SU-DHL-6 (cell line): ENCODE results near the gene R3HDML.

ENCODE experiments used
- H2AFZ ChIP-seq: fragments of 200-600 bp; sonication (generic); 2 replicates; pipeline ENCODE4 v1.6.1; 2014; ENCODE audit warnings: low read depth, mild to moderate bottlenecking, moderate library complexity, mixed read lengths, antibody characterized with exemption, low read length; ENCODE audit not compliant: severe bottlenecking
- H3F3A ChIP-seq: fragments of 200-600 bp; shearing (Covaris generic); 2 replicates; pipeline ENCODE4 v1.6.0; 2016; ENCODE audit warnings: antibody characterized with exemption, mild to moderate bottlenecking; ENCODE audit not compliant: insufficient read depth
- H3K27ac ChIP-seq: fragments of 200-600 bp; sonication (generic); 2 replicates; pipeline ENCODE4 v1.5.1; 2016; ENCODE audit warnings: low read depth, mild to moderate bottlenecking, low read length, moderate library complexity, mixed read lengths
- H3K27me3 ChIP-seq: fragments of 200-600 bp; sonication (generic), shearing (Covaris generic); 2 replicates; pipeline ENCODE4 v1.6.0; 2014; ENCODE audit warnings: mild to moderate bottlenecking, low read length
- H3K36me3 ChIP-seq: fragments of 200-600 bp; sonication (generic); 2 replicates; pipeline ENCODE4 v1.6.1; 2014; ENCODE audit warnings: mild to moderate bottlenecking, low read length, mixed read lengths
- H3K4me2 ChIP-seq: fragments of 300-600, 200-600 bp; shearing (Covaris generic), sonication (generic); 2 replicates; pipeline ENCODE4 v1.6.0; 2014; ENCODE audit warnings: low read length, low read depth, mild to moderate bottlenecking; ENCODE audit not compliant: poor library complexity, severe bottlenecking
- H3K4me3 ChIP-seq: fragments of 200-600 bp; sonication (generic); 2 replicates; pipeline ENCODE4 v1.5.1; 2014; ENCODE audit warnings: antibody characterized with exemption, low read length, mild to moderate bottlenecking, mixed read lengths; ENCODE audit not compliant: insufficient read depth, poor library complexity, severe bottlenecking
- H3K79me2 ChIP-seq: fragments of 200-600 bp; sonication (generic); 2 replicates; pipeline ENCODE4 v1.6.1; 2014; ENCODE audit warnings: mild to moderate bottlenecking, low read length, moderate library complexity; ENCODE audit not compliant: insufficient read depth
- H3K9ac ChIP-seq: fragments of 200-600 bp; sonication (generic); 2 replicates; pipeline ENCODE4 v1.7.0; 2014; ENCODE audit warnings: mild to moderate bottlenecking, low read length
- H3K9me2 ChIP-seq: fragments of 200-600 bp; sonication (generic); replicated peaks from 2 replicates; pipeline ENCODE4 v1.6.1; 2014; ENCODE audit warnings: low read length; ENCODE audit not compliant: insufficient read depth
- H3K9me3 ChIP-seq: fragments of 200-600 bp; sonication (generic); 2 replicates; pipeline ENCODE4 v1.6.1; 2014; ENCODE audit warnings: low read length, mixed read lengths; ENCODE audit not compliant: insufficient read depth
- H4K20me1 ChIP-seq: fragments of 200-600 bp; sonication (generic); 2 replicates; pipeline ENCODE4 v1.6.1; 2014; ENCODE audit warnings: low read depth, mild to moderate bottlenecking, antibody characterized with exemption, low read length, moderate library complexity, mixed read lengths
- EZH2phosphoT487 ChIP-seq: fragments of 200-600 bp; sonication (generic), shearing (Covaris generic); conservative IDR thresholded peaks from 2 replicates; pipeline ENCODE4 v1.6.1; 2018; ENCODE audit warnings: mild to moderate bottlenecking, antibody characterized with exemption, low read length, moderate library complexity, mixed read lengths
- TF ChIP-seq, protein P1 (sequence below): fragments of 200-600 bp; sonication (generic); IDR thresholded peaks from one replicate; pipeline ENCODE4 v1.5.1; 2017; ENCODE audit warnings: antibody characterized with exemption, mild to moderate bottlenecking, low read length, moderate library complexity; ENCODE audit not compliant: insufficient read depth, poor library complexity, severe bottlenecking

R3HDML gene

DNA sequence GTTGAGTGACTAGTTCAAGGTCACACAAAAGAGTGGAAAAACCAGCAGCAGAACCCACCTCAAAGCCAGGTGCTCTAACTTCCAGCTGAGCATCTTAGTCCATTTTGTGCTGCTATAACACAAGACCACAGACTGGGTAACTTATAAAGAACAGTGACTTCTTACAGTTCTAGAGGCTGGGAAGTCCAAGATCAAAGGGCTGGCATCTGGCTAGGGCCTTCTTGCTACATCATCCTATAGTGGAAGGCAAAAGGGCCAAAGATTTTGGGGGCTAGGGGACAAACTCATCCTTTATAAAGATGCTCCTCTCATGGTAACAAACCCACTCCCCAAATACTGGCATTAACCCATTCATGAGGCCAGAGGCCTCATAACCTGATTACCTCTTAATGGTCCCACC lies 35.6 kb upstream of the R3HDML start:
- Histone ChIP-seq H3K9me3 (no peaks in the 10 kb centered on the region), H3F3A (no peaks in the 10 kb centered on the region), H3K27ac (no peak overlapping the region), H3K4me2 (no peak overlapping the region), H3K36me3 (no peaks in the 10 kb centered on the region), H2AFZ (no peak overlapping the region), H3K9me2 (no peaks in the 10 kb centered on the region), H3K9ac (no peak overlapping the region), H4K20me1 (no peaks in the 10 kb centered on the region), H3K4me3 (no peak overlapping the region), H3K79me2 (no peaks in the 10 kb centered on the region), H3K27me3 (no peaks in the 10 kb centered on the region)
- no peak for TF ChIP-seq EZH2phosphoT487
- TF ChIP-seq, protein P1, sequence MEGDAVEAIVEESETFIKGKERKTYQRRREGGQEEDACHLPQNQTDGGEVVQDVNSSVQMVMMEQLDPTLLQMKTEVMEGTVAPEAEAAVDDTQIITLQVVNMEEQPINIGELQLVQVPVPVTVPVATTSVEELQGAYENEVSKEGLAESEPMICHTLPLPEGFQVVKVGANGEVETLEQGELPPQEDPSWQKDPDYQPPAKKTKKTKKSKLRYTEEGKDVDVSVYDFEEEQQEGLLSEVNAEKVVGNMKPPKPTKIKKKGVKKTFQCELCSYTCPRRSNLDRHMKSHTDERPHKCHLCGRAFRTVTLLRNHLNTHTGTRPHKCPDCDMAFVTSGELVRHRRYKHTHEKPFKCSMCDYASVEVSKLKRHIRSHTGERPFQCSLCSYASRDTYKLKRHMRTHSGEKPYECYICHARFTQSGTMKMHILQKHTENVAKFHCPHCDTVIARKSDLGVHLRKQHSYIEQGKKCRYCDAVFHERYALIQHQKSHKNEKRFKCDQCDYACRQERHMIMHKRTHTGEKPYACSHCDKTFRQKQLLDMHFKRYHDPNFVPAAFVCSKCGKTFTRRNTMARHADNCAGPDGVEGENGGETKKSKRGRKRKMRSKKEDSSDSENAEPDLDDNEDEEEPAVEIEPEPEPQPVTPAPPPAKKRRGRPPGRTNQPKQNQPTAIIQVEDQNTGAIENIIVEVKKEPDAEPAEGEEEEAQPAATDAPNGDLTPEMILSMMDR = no peak

DNA sequence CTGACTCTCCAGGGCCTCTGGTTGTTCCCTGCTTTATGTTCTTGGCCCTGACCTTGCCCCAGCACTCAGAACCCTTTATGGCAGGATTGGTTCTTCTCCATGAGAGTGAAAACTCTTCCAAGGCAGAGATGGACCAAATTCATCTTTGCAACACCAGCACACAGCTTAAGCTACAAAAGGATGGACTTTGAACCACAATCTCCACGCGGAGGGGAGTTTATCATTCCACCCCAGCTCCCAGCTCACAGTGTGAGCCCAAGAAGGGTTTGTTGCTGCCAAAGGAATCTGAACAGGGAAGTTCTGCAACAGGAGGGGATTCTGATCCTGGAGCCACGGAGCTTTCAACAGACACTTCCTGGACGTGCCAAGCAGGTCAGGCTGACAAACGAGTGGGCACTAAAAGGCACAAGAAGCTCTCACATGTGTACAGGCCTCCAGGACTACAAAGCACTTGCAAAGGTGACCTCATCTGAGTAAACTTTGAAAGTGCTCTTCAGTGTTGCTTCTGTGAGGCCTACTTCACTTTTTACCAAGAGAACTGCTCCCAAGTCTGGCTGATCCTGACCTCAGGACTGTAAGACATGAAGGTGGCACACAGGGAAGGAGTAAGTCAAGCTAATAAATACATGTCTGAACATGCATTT lies 34.7 kb upstream of the R3HDML start:
- no peaks in the 10 kb centered on the region for H3F3A ChIP-seq
- H3K27me3 ChIP-seq = no peaks in the 10 kb centered on the region
- H3K79me2 ChIP-seq = no peaks in the 10 kb centered on the region
- no peaks in the 10 kb centered on the region for H4K20me1 ChIP-seq
- H3K27ac ChIP-seq = no peak overlapping the region
- H3K9me2 ChIP-seq = no peaks in the 10 kb centered on the region
- no peaks in the 10 kb centered on the region for H3K36me3 ChIP-seq
- TF ChIP-seq EZH2phosphoT487 = no peak
- TF ChIP-seq, protein P1 = no peak
- H2AFZ ChIP-seq = no peak overlapping the region
- no peaks in the 10 kb centered on the region for H3K9me3 ChIP-seq
- no peak overlapping the region for H3K9ac ChIP-seq
- H3K4me2 ChIP-seq = no peak overlapping the region
- H3K4me3 ChIP-seq = no peak overlapping the region

DNA sequence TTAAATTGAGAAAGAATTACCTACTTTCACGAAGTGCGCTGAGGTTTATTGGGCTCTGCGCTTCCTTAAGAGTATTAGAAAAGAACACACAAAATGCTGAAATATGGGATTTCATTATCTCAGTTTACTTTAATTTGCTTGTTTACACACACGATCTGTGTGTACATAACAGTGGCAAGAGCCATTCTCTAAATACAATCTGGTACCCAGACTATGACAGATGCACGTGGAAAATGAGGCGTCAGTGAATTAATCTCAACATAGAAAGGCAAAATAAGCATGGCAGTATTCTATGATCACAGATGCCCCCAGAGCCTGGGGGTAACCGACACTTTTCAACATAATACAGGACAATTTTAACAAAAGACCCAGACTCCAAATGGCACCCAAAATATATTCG lies 34.1 kb upstream of the R3HDML start:
- no peaks in the 10 kb centered on the region for H3K79me2 ChIP-seq
- H4K20me1 ChIP-seq = no peaks in the 10 kb centered on the region
- H3F3A ChIP-seq = no peaks in the 10 kb centered on the region
- H3K9ac ChIP-seq = no peak overlapping the region
- H3K9me2 ChIP-seq = no peaks in the 10 kb centered on the region
- no peaks in the 10 kb centered on the region for H3K27me3 ChIP-seq
- H2AFZ ChIP-seq = no peak overlapping the region
- no peak overlapping the region for H3K4me2 ChIP-seq
- H3K9me3 ChIP-seq = no peaks in the 10 kb centered on the region
- H3K4me3 ChIP-seq = no peak overlapping the region
- no peak for TF ChIP-seq EZH2phosphoT487
- TF ChIP-seq, protein P1 = no peak
- H3K27ac ChIP-seq = no peak overlapping the region
- no peaks in the 10 kb centered on the region for H3K36me3 ChIP-seq
